MM.1S (cell line): Measurements from ENCODE around the gene ESYT3.

Experiments
- CTCF ChIP-seq: fragments of 300-600 bp; sonication (generic); IDR thresholded peaks from 2 replicates; pipeline ENCODE4 v1.5.1; 2016; ENCODE audit warnings: antibody characterized with exemption, low read length, mixed read lengths
- EZH2phosphoT487 ChIP-seq: fragments of 300-600 bp; sonication (generic); IDR thresholded peaks from 2 replicates; pipeline ENCODE4 v1.6.1; 2018; ENCODE audit warnings: antibody characterized with exemption, low read length

GRCh38 chr3:138460536-138461205, 26.3 kb downstream of the ESYT3 start:
- TF ChIP-seq CTCF (no peak), EZH2phosphoT487 (no peak)
